Measurements from ENCODE around the gene ZBTB17.

ZBTB17 gene

DNA sequence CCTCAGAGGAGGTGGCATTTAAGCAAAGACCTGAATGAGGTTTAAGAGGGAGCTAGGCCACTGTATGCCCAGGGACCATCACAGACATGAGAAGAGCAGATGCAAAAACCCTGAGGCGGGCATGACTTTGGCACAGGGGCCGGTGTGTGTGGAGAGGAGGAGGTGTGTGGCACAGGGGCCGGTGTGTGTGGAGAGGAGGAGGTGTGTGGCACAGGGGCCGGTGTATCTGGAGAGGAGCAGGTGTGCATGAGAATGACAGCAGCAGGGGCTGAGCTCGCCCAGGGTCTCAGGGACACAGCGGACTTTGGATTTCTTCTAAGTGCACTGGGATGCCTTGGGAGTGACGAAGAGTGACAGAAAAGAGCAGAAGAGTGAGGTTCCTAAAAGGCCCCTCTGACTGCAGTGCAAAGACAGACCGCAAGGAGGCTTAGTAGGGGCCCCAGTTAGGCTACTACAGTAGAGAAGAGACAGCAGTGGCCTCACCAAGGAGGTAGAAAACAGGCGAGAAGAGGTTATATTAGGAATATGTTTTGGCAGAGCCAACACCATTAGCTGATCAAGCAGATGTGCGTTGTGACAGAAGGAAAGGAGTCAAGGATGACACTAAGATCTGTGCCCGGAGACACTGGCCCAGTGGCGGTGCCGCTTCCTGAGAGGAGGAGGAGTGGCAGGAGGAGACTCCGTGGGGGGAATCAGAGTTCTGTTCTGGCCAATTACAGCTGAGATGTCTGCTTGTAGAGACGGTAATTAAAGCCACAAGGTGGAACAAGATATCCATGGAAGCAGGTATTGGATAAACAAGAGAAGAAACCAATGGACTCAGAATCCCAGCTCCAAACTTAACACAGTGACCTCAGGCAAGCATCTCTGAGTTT is 18.4 kb downstream of the ZBTB17 start:
- no peak overlapping the region for H3K4me3 ChIP-seq (ENCODE audit: low read depth, low read length)
- DNase-seq (ENCODE audit: low read depth): no peak
- TF ChIP-seq, protein P1, sequence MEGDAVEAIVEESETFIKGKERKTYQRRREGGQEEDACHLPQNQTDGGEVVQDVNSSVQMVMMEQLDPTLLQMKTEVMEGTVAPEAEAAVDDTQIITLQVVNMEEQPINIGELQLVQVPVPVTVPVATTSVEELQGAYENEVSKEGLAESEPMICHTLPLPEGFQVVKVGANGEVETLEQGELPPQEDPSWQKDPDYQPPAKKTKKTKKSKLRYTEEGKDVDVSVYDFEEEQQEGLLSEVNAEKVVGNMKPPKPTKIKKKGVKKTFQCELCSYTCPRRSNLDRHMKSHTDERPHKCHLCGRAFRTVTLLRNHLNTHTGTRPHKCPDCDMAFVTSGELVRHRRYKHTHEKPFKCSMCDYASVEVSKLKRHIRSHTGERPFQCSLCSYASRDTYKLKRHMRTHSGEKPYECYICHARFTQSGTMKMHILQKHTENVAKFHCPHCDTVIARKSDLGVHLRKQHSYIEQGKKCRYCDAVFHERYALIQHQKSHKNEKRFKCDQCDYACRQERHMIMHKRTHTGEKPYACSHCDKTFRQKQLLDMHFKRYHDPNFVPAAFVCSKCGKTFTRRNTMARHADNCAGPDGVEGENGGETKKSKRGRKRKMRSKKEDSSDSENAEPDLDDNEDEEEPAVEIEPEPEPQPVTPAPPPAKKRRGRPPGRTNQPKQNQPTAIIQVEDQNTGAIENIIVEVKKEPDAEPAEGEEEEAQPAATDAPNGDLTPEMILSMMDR (IDR thresholded peaks at IDR 0.05; ENCODE audit: low read depth, low read length, missing control alignments): peak; percentile 48
- in situ Hi-C loops (cut with HindIII; ENCODE audit: low sequenced_read_pairs): no loop called here

DNA sequence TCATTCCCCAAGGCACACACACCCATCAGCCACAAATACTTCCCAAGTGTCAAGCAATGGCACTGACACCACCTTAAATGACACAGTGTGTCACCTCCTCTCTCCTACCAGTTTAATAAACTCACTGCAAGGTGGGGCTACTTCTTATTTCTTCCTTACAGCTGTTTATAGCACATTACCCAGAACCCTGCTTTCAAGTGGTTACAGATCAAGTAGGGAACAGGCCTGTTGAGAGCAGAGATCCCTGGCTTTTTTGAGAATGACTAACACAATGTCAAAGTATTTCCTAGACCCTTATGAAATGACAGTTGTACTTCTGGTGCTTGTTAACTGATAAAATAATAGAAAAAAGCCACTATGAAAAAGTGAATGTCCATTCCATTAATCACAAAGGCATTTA is 19.8 kb downstream of the ZBTB17 start:
- no peak for DNase-seq (ENCODE audit: low read depth)
- TF ChIP-seq, protein P1 (IDR thresholded peaks at IDR 0.05; ENCODE audit: low read depth, low read length, missing control alignments): no peak
- in situ Hi-C loops (cut with HindIII; ENCODE audit: low sequenced_read_pairs): no loop called here
- no peak overlapping the region for H3K4me3 ChIP-seq (ENCODE audit: low read depth, low read length)

DNA sequence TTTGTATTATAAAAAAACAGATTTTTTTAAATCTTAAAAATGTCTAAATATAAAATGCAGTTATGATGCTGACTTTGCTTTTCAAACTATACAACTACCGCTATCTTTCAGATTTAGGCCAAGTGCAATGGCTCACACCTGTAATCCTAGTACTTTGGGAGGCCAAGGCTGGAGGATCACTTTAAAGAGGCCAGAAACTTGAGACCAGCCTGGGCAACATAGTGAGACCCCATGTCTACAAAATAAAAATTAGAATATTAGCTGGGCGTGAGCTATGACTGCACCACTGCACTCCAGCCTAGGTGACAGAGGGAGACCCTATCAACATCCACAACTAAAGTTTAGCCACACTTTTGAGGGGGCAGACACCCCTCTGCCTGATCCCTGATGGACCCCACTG is 20.3 kb downstream of the ZBTB17 start:
- no peak for DNase-seq (ENCODE audit: low read depth)
- TF ChIP-seq, protein P1 (IDR thresholded peaks at IDR 0.05; ENCODE audit: low read depth, low read length, missing control alignments): no peak
- in situ Hi-C loops (cut with HindIII; ENCODE audit: low sequenced_read_pairs): no loop called here

DNA sequence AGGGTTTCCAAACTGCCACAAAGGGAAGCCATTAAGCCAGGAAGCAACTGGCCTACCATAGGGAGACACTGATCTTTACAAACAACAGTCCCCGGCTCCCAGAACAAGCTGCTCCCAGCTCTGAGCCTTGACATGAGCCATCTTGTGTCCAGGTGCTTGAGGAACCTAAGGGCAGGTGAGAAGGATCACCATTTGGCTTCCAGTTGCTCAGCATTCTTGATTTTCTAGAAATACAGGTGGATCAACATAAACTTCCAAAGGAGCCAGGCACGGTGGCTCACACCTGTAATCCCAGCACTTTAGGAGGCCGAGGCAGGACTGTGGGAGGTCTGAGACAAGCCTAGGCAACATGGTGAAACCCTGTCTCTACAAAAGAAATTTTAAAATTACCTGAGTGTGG is 21.6 kb downstream of the ZBTB17 start:
- no peak for DNase-seq (ENCODE audit: low read depth)
- no peak overlapping the region for H3K4me3 ChIP-seq (ENCODE audit: low read depth, low read length)
- TF ChIP-seq, protein P1 (IDR thresholded peaks at IDR 0.05; ENCODE audit: low read depth, low read length, missing control alignments): no peak
- in situ Hi-C loops (cut with HindIII; ENCODE audit: low sequenced_read_pairs): no loop called here

More for the DNA sequence above, 20.3 kb downstream of the ZBTB17 start:
- no peak overlapping the region for H3K4me3 ChIP-seq (ENCODE audit: low read depth, low read length)

GRCh38 chr1:15953791-15954241 is 22.1 kb downstream of the ZBTB17 start:
- TF ChIP-seq, protein P1 (IDR thresholded peaks at IDR 0.05; ENCODE audit: low read depth, low read length, missing control alignments): no peak
- no peak for DNase-seq (ENCODE audit: low read depth)
- in situ Hi-C loops (cut with HindIII; ENCODE audit: low sequenced_read_pairs): no loop called here
- H3K4me3 ChIP-seq (ENCODE audit: low read depth, low read length): no peak overlapping the region

GRCh38 chr1:15953294-15953771 is 22.6 kb downstream of the ZBTB17 start:
- in situ Hi-C loops (cut with HindIII; ENCODE audit: low sequenced_read_pairs): no loop called here
- no peak for DNase-seq (ENCODE audit: low read depth)
- H3K4me3 ChIP-seq (ENCODE audit: low read depth, low read length): no peak overlapping the region
- TF ChIP-seq, protein P1 (IDR thresholded peaks at IDR 0.05; ENCODE audit: low read depth, low read length, missing control alignments): no peak

Measured in astrocyte of the cerebellum (primary cell).